Parathyroid adenoma (tissue), 2 donors: ENCODE measurements around the gene NLGN4Y.

Source experiments
- H2AFZ ChIP-seq: fragments of 300-600 bp; sonication (generic); one replicate; pipeline ENCODE4 v1.7.0; 2017; ENCODE audit warnings: antibody characterized with exemption, mild to moderate bottlenecking
- H3K27ac ChIP-seq: fragments of 300-600 bp; sonication (generic); one replicate; pipeline ENCODE4 v1.7.0; 2017
- H3K27me3 ChIP-seq: fragments of 300-600 bp; sonication (generic); one replicate; pipeline ENCODE4 v1.7.0; 2017; ENCODE audit warnings: low read length; ENCODE audit not compliant: control insufficient read depth, insufficient read depth
- H3K36me3 ChIP-seq: fragments of 300-600 bp; sonication (generic); one replicate; pipeline ENCODE4 v1.7.0; 2017; ENCODE audit warnings: low read length; ENCODE audit not compliant: control insufficient read depth, insufficient read depth
- H3K4me1 ChIP-seq: fragments of 300-600 bp; sonication (generic); one replicate; pipeline ENCODE4 v1.7.0; 2017; ENCODE audit warnings: control low read depth
- H3K4me2 ChIP-seq: fragments of 300-600 bp; sonication (generic); one replicate; pipeline ENCODE4 v1.7.0; 2017; ENCODE audit warnings: low read length
- H3K4me3 ChIP-seq: fragments of 300-600 bp; sonication (generic); one replicate; pipeline ENCODE4 v1.7.0; 2017; ENCODE audit warnings: low read depth, low read length
- H3K79me2 ChIP-seq: fragments of 300-600 bp; sonication (generic); one replicate; pipeline ENCODE4 v1.7.0; 2017; ENCODE audit warnings: control low read depth
- H3K9ac ChIP-seq: fragments of 300-600 bp; sonication (generic); one replicate; pipeline ENCODE4 v1.7.0; 2017; ENCODE audit warnings: mild to moderate bottlenecking
- H3K9me3 ChIP-seq: fragments of 300-600 bp; sonication (generic); one replicate; pipeline ENCODE4 v1.7.0; 2017; ENCODE audit warnings: low read length; ENCODE audit not compliant: control insufficient read depth
- TF ChIP-seq, protein P1 (sequence below): fragments of 300-600 bp; sonication (generic); IDR thresholded peaks from one replicate; pipeline ENCODE4 v1.7.0; 2017; ENCODE audit warnings: antibody characterized with exemption, mild to moderate bottlenecking
- donor health status: primary hyperparathyroidism.

The NLGN4Y gene

DNA sequence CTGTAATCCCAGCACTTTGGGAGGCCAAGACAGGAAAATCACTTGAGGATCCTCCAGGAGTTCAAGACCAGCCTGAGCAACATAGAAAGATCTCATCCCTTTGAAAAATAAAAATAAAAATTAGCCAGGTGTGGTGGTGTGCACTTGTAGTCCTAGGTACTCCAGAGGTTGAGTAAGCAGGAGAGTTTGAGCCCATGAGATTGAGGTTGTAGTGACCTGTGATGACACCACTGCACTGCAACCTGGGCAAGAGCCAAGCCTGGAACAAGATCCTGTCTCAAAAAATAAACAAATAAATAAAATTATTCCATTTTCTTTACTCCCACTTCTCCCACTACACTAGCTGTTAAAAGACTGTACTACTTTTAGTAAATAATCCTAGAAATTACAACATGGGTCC, 231.2 kb downstream of the NLGN4Y start:
- TF ChIP-seq, protein P1, sequence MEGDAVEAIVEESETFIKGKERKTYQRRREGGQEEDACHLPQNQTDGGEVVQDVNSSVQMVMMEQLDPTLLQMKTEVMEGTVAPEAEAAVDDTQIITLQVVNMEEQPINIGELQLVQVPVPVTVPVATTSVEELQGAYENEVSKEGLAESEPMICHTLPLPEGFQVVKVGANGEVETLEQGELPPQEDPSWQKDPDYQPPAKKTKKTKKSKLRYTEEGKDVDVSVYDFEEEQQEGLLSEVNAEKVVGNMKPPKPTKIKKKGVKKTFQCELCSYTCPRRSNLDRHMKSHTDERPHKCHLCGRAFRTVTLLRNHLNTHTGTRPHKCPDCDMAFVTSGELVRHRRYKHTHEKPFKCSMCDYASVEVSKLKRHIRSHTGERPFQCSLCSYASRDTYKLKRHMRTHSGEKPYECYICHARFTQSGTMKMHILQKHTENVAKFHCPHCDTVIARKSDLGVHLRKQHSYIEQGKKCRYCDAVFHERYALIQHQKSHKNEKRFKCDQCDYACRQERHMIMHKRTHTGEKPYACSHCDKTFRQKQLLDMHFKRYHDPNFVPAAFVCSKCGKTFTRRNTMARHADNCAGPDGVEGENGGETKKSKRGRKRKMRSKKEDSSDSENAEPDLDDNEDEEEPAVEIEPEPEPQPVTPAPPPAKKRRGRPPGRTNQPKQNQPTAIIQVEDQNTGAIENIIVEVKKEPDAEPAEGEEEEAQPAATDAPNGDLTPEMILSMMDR = no peak
- Histone ChIP-seq H3K4me2 (no peak overlapping the region), H2AFZ (no peak overlapping the region), H3K9ac (no peak overlapping the region), H3K79me2 (no peaks in the 10 kb centered on the region), H3K27ac (no peak overlapping the region), H3K9me3 (no peaks in the 10 kb centered on the region), H3K4me1 (no peaks in the 10 kb centered on the region), H3K36me3 (no peaks in the 10 kb centered on the region), H3K27me3 (no peaks in the 10 kb centered on the region), H3K4me3 (no peak overlapping the region)

- H3K36me3 ChIP-seq = no peaks in the 10 kb centered on the region
- no peak overlapping the region for H3K9ac ChIP-seq
- TF ChIP-seq, protein P1 = no peak
These were observed 238.6 kb downstream of the NLGN4Y start for GRCh38 chrY:14762903-14763302.

GRCh38 chrY:14763600-14763999, 239.3 kb downstream of the NLGN4Y start:
- Histone ChIP-seq H3K4me2 (no peak overlapping the region), H2AFZ (no peak overlapping the region), H3K79me2 (no peaks in the 10 kb centered on the region), H3K27ac (no peak overlapping the region), H3K9ac (no peak overlapping the region), H3K9me3 (no peaks in the 10 kb centered on the region), H3K4me3 (no peak overlapping the region), H3K27me3 (no peaks in the 10 kb centered on the region), H3K4me1 (no peaks in the 10 kb centered on the region), H3K36me3 (no peaks in the 10 kb centered on the region)
- TF ChIP-seq, protein P1 = no peak

More at GRCh38 chrY:14762903-14763302, 238.6 kb downstream of the NLGN4Y start:
- Histone ChIP-seq H3K27ac (no peak overlapping the region), H3K27me3 (no peaks in the 10 kb centered on the region), H3K9me3 (no peaks in the 10 kb centered on the region), H3K4me3 (no peak overlapping the region), H3K79me2 (no peaks in the 10 kb centered on the region), H2AFZ (no peak overlapping the region), H3K4me2 (no peak overlapping the region), H3K4me1 (no peaks in the 10 kb centered on the region)

GRCh38 chrY:14778208-14778607, 253.9 kb downstream of the NLGN4Y start:
- Histone ChIP-seq H2AFZ (no peak overlapping the region), H3K27ac (no peak overlapping the region), H3K9me3 (no peaks in the 10 kb centered on the region), H3K36me3 (no peaks in the 10 kb centered on the region), H3K79me2 (no peaks in the 10 kb centered on the region), H3K4me2 (no peak overlapping the region), H3K9ac (no peak overlapping the region), H3K4me1 (no peaks in the 10 kb centered on the region), H3K4me3 (no peak overlapping the region), H3K27me3 (no peaks in the 10 kb centered on the region)
- TF ChIP-seq, protein P1 = no peak

- Histone ChIP-seq H3K79me2 (no peaks in the 10 kb centered on the region), H3K36me3 (no peaks in the 10 kb centered on the region), H3K9ac (no peak overlapping the region), H3K4me2 (no peak overlapping the region), H3K4me3 (no peak overlapping the region), H2AFZ (no peak overlapping the region), H3K27me3 (no peaks in the 10 kb centered on the region), H3K4me1 (no peaks in the 10 kb centered on the region), H3K27ac (no peak overlapping the region), H3K9me3 (no peaks in the 10 kb centered on the region)
- TF ChIP-seq, protein P1 = no peak
These were observed 268.8 kb downstream of the NLGN4Y start for GRCh38 chrY:14793104-14793503.
